ENCODE data around the gene SLC22A4. TPM values are rescaled to one million over a fixed set of nuclear protein-coding genes. Genes with fewer than 3 reads are reported as not detected.

SLC22A4 gene
- total RNA-seq, 1 experiment from 2014 or later, result 1.5 TPM

GRCh38 chr5:132268769-132269551 is 25.2 kb upstream of the SLC22A4 start:
- ChIA-PET POLR2A (interaction anchor here (0.5 kb wide), 1 partner anchor 672 kb away, joined by 3 read pairs; no protein-coding TSS in a partner anchor), CTCF (no interaction called here)
- Histone ChIP-seq H3K36me3 (ENCODE audit: control insufficient read depth, insufficient read depth, low read length) (no peaks in the 10 kb centered on the region), H3K27ac (ENCODE audit: low read length) (no peak overlapping the region), H3K27me3 (ENCODE audit: control insufficient read depth, insufficient read depth, low read length) (no peaks in the 10 kb centered on the region), H3K4me1 (ENCODE audit: control insufficient read depth, insufficient read depth, low read length) (peaks cover 6% of the 10 kb centered on the region), H3K9me3 (ENCODE audit: control insufficient read depth, insufficient read depth, low read depth, low read length) (no peaks in the 10 kb centered on the region), H3K4me3 (ENCODE audit: low read depth in 2 of 2, low read length in 2 of 2) (no peak overlapping the region)
- in situ Hi-C loops (cut with HindIII; ENCODE audit: low pct_unique_long_range_greater_than_20kb, low sequenced_read_pairs), result no loop called here
- DNase-seq (ENCODE audit: low read depth, low spot score) (no peak), ATAC-seq (no peak)
- intact Hi-C loops (cut with micrococcal nuclease; ENCODE audit: unreplicated experiment), result no loop called here
- no TSS peak for BruUV-seq (replicated peaks)
- TF ChIP-seq CTCF (IDR thresholded peaks at IDR 0.05), result no peak
- no peak for TF ChIP-seq POLR2AphosphoS5 (IDR thresholded peaks at IDR 0.05; ENCODE audit: low read depth, low read length)
- no peak for TF ChIP-seq REST (IDR thresholded peaks at IDR 0.05; ENCODE audit: insufficient read depth in 1 of 2, low read depth in 2 of 2, low read length in 1 of 2)
- no peak for TF ChIP-seq SIN3A (IDR thresholded peaks at IDR 0.05; ENCODE audit: borderline replicate concordance, insufficient read depth, low read depth, low read length)
- TF ChIP-seq TCF7L2 (IDR thresholded peaks at IDR 0.05; ENCODE audit: low read depth, low read length), result no peak

DNA sequence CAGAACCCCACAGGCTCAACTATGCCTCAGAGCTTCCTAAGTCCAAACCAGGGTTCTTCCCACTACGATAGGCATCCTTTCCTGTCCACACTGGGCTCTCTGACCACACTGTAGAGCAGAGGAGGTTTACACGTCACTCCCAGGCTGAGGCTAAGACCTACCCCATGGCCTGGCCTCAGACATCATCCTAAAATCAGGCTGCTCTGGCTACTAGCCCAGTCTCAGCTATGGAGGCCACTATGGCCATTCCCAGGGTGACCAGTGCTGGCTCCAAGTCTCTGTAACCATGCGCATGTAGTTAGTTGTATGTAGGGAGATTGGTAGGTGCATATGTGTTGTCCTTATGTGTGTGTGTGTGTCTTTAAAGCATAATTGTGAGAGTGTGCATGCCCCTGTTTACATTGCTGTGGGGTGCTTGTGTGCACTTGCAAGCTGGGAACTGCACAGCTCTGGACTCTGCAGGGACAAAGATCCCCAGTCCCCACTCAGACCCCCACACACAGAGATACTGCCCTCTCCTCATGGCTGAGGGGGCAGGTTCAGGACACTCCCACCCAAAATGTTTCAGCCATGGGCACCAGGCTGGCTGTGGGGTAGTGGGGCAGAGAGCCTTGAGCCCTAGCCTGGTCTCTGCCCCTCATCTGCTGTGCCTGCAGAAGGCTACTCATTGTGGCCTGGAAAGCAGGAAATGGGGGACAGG is 24.4 kb upstream of the SLC22A4 start:
- intact Hi-C loops (cut with micrococcal nuclease; ENCODE audit: unreplicated experiment), result no loop called here
- H3K27ac ChIP-seq (ENCODE audit: low read length), result no peak overlapping the region
- ChIA-PET POLR2A (no interaction called here), CTCF (no interaction called here)
- in situ Hi-C loops (cut with HindIII; ENCODE audit: low pct_unique_long_range_greater_than_20kb, low sequenced_read_pairs), result no loop called here
- no peaks in the 10 kb centered on the region for H3K9me3 ChIP-seq (ENCODE audit: control insufficient read depth, insufficient read depth, low read depth, low read length)
- no peak overlapping the region for H3K4me3 ChIP-seq (ENCODE audit: low read depth in 2 of 2, low read length in 2 of 2)
- H3K4me1 ChIP-seq (ENCODE audit: control insufficient read depth, insufficient read depth, low read length), result peaks cover 6% of the 10 kb centered on the region
- DNase-seq (ENCODE audit: low read depth, low spot score) (no peak), ATAC-seq (no peak)
- H3K27me3 ChIP-seq (ENCODE audit: control insufficient read depth, insufficient read depth, low read length), result no peaks in the 10 kb centered on the region
- H3K36me3 ChIP-seq (ENCODE audit: control insufficient read depth, insufficient read depth, low read length), result no peaks in the 10 kb centered on the region
- BruUV-seq (replicated peaks), result no TSS peak
- TF ChIP-seq SIN3A (IDR thresholded peaks at IDR 0.05; ENCODE audit: borderline replicate concordance, insufficient read depth, low read depth, low read length), result no peak
- TF ChIP-seq POLR2AphosphoS5 (IDR thresholded peaks at IDR 0.05; ENCODE audit: low read depth, low read length), result no peak
- TF ChIP-seq TCF7L2 (IDR thresholded peaks at IDR 0.05; ENCODE audit: low read depth, low read length), result no peak
- no peak for TF ChIP-seq REST (IDR thresholded peaks at IDR 0.05; ENCODE audit: insufficient read depth in 1 of 2, low read depth in 2 of 2, low read length in 1 of 2)
- TF ChIP-seq CTCF (IDR thresholded peaks at IDR 0.05), result no peak

Data from Panc1 (cell line).